GM23338 (cell line): ENCODE measurements around the gene PCBP3. TPM values are rescaled to one million over a fixed set of nuclear protein-coding genes. Genes with fewer than 3 reads are reported as not detected.

ENCODE experiments used
- ATAC-seq: fragments of 200-7000 bp; cut with Tn5 transposase; 3 replicates; pipeline ENCODE4 v1.9.1; 2020
- DNase-seq: peaks from one replicate; pipeline ENCODE4 v3.0.0-alpha.2; 2015; ENCODE audit warnings: low spot score
- H2AFZ ChIP-seq: fragments of 200-600 bp; sonication (generic); 2 replicates; pipeline ENCODE4 v1.8.0; 2016; ENCODE audit warnings: antibody characterized with exemption, mild to moderate bottlenecking, moderate library complexity
- H3F3A ChIP-seq: fragments of 200-600 bp; sonication (generic); replicated peaks from 2 replicates; pipeline ENCODE4 v1.8.0; 2017; ENCODE audit warnings: antibody characterized with exemption, mixed run types, low read depth
- H3K27ac ChIP-seq: fragments of 200-600 bp; sonication (generic); 2 replicates; pipeline ENCODE4 v1.6.1; 2016; ENCODE audit warnings: low read depth
- H3K27me3 ChIP-seq: fragments of 200-600 bp; sonication (generic); 2 replicates; pipeline ENCODE4 v1.8.0; 2016; ENCODE audit warnings: mild to moderate bottlenecking, mixed run types, moderate library complexity; ENCODE audit not compliant: insufficient read depth
- H3K36me3 ChIP-seq: fragments of 200-600 bp; sonication (generic); 2 replicates; pipeline ENCODE4 v1.8.0; 2016; ENCODE audit warnings: mild to moderate bottlenecking; ENCODE audit not compliant: insufficient read depth
- H3K4me1 ChIP-seq: fragments of 200-600 bp; sonication (generic); 2 replicates; pipeline ENCODE4 v1.8.0; 2016; ENCODE audit warnings: mild to moderate bottlenecking, moderate library complexity; ENCODE audit not compliant: insufficient read depth
- H3K4me2 ChIP-seq: fragments of 200-600 bp; sonication (generic); 2 replicates; pipeline ENCODE4 v1.7.1; 2017; ENCODE audit warnings: mixed run types
- H3K4me3 ChIP-seq: fragments of 200-600 bp; sonication (generic); 2 replicates; pipeline ENCODE4 v1.6.1; 2016; ENCODE audit warnings: mixed run types
- H3K79me2 ChIP-seq: fragments of 200-600 bp; sonication (generic); replicated peaks from 2 replicates; pipeline ENCODE4 v1.8.0; 2017; ENCODE audit warnings: mild to moderate bottlenecking; ENCODE audit not compliant: insufficient read depth
- H3K9me2 ChIP-seq: fragments of 200-600 bp; sonication (generic); 2 replicates; pipeline ENCODE4 v1.8.0; 2017; ENCODE audit not compliant: insufficient read depth
- H4K20me1 ChIP-seq: fragments of 200-600 bp; sonication (generic); replicated peaks from 2 replicates; pipeline ENCODE4 v1.8.0; 2017; ENCODE audit warnings: mild to moderate bottlenecking; ENCODE audit not compliant: insufficient read depth
- H3K27ac Mint-ChIP-seq: 2 replicates; pipeline ENCODE4 v1.8.0; 2020; ENCODE audit warnings: inconsistent platforms, mild to moderate bottlenecking, moderate library complexity, mixed read lengths
- H3K27me3 Mint-ChIP-seq: 3 replicates; pipeline ENCODE4 v1.8.0; 2022; ENCODE audit warnings: low read depth, mild to moderate bottlenecking, moderate library complexity, mixed read lengths, inconsistent platforms; ENCODE audit not compliant: insufficient read depth, poor library complexity
- H3K36me3 Mint-ChIP-seq: 3 replicates; pipeline ENCODE4 v1.8.0; 2021; ENCODE audit warnings: low read depth, mild to moderate bottlenecking, inconsistent platforms, moderate library complexity, mixed read lengths
- H3K4me1 Mint-ChIP-seq: 3 replicates; pipeline ENCODE4 v1.8.0; 2020; ENCODE audit warnings: mild to moderate bottlenecking, inconsistent platforms, mixed read lengths
- H3K4me3 Mint-ChIP-seq: 3 replicates; pipeline ENCODE4 v1.8.0; 2021; ENCODE audit warnings: moderate library complexity, mild to moderate bottlenecking, inconsistent platforms, mixed read lengths
- H3K9me3 Mint-ChIP-seq: 3 replicates; pipeline ENCODE4 v1.8.0; 2020; ENCODE audit warnings: moderate library complexity, mild to moderate bottlenecking, inconsistent platforms, mixed read lengths
- ETS1 ChIP-seq: IDR thresholded peaks from 2 replicates; pipeline ENCODE4 v1.6.1; 2016; ENCODE audit warnings: antibody characterized with exemption
- EZH2 ChIP-seq: fragments of 200-600 bp; sonication (generic); IDR thresholded peaks from one replicate; pipeline ENCODE4 v1.8.0; 2017; ENCODE audit warnings: antibody characterized with exemption, mild to moderate bottlenecking, low read depth; ENCODE audit not compliant: unreplicated experiment
- EZH2phosphoT487 ChIP-seq: fragments of 200-600 bp; sonication (generic); IDR thresholded peaks from one replicate; pipeline ENCODE4 v1.8.1; 2018; ENCODE audit warnings: antibody characterized with exemption; ENCODE audit not compliant: unreplicated experiment
- JUNB ChIP-seq: IDR thresholded peaks from one replicate; pipeline ENCODE4 v1.6.1; 2016; ENCODE audit warnings: antibody characterized with exemption; ENCODE audit not compliant: unreplicated experiment
- NANOG ChIP-seq: IDR thresholded peaks from 2 replicates; pipeline ENCODE4 v1.6.1; 2016; ENCODE audit warnings: antibody characterized with exemption, borderline replicate concordance
- POLR2AphosphoS5 ChIP-seq: IDR thresholded peaks from 2 replicates; pipeline ENCODE4 v1.6.1; 2016; ENCODE audit warnings: antibody characterized with exemption, low read depth
- REST ChIP-seq: IDR thresholded peaks from one replicate; pipeline ENCODE4 v1.6.1; 2018; ENCODE audit warnings: antibody characterized with exemption; ENCODE audit not compliant: unreplicated experiment
- ZNF114 ChIP-seq: fragments of 250-450 bp; sonication (Bioruptor Pico); IDR thresholded peaks from 2 replicates; pipeline ENCODE4 v1.5.0; 2020; ENCODE audit warnings: mild to moderate bottlenecking, moderate library complexity
- ZNF331 ChIP-seq: fragments of 250-450 bp; sonication (Bioruptor Pico); IDR thresholded peaks from 2 replicates; pipeline ENCODE4 v1.5.0; 2020; ENCODE audit warnings: low read depth, mild to moderate bottlenecking, moderate library complexity
- ZNF462 ChIP-seq: fragments of 250-450 bp; sonication (Bioruptor Pico); IDR thresholded peaks from 2 replicates; pipeline ENCODE4 v1.5.0; 2020; ENCODE audit warnings: mild to moderate bottlenecking, moderate library complexity
- polyA plus RNA-seq: library from polyadenylated mRNA; unstranded; fragments of >200 nt; fragmentation: Nextera tagmentation; extraction: Ambion mirVana; gene quantifications from 2 replicates; pipeline ENCODE4 v1.2.1, GENCODE V29; 2016
- total RNA-seq: library from RNA; depleted of rRNA; stranded (reverse); fragments of >200 nt; shearing (Covaris generic); gene quantifications from 2 replicates; pipeline ENCODE4 v1.2.3, GENCODE V29; 2014

PCBP3 gene
- total and polyA plus RNA-seq, 2 experiments from 2014 or later = 7.1 to 9.1 TPM

- TF ChIP-seq ZNF462 = no peak
- no peak for TF ChIP-seq EZH2
- no peak for TF ChIP-seq JUNB
Observed at GRCh38 chr21:45875416-45875760, 231.9 kb downstream of the PCBP3 start (continued).

GRCh38 chr21:45875881-45876280 lies 232.4 kb downstream of the PCBP3 start:
- peaks cover 2% of the 10 kb centered on the region; the same call in 1 of the 3 replicates for H3K4me1 Mint-ChIP-seq
- no peak overlapping the region for H3K4me3 ChIP-seq
- H3K4me1 ChIP-seq = no peaks in the 10 kb centered on the region
- H3K36me3 Mint-ChIP-seq = no peaks in the 10 kb centered on the region
- H2AFZ ChIP-seq = no peak overlapping the region
- DNase-seq (no peak), ATAC-seq (no peak)
- peaks cover 5% of the 10 kb centered on the region for H3K27me3 Mint-ChIP-seq
- no peaks in the 10 kb centered on the region for H3F3A ChIP-seq
- no peaks in the 10 kb centered on the region for H3K27me3 ChIP-seq
- no peaks in the 10 kb centered on the region for H3K9me3 Mint-ChIP-seq
- no peak overlapping the region for H3K4me3 Mint-ChIP-seq
- H3K9me2 ChIP-seq = no peaks in the 10 kb centered on the region
- no peak overlapping the region for H3K4me2 ChIP-seq
- no peaks in the 10 kb centered on the region for H3K79me2 ChIP-seq
- no peak overlapping the region for H3K27ac Mint-ChIP-seq
- no peaks in the 10 kb centered on the region for H4K20me1 ChIP-seq
- H3K36me3 ChIP-seq = no peaks in the 10 kb centered on the region
- H3K27ac ChIP-seq = no peak overlapping the region
- TF ChIP-seq EZH2phosphoT487 = no peak
- no peak for TF ChIP-seq REST
- no peak for TF ChIP-seq ZNF331 (CRISPR knock-in tag)
- no peak for TF ChIP-seq POLR2AphosphoS5
- no peak for TF ChIP-seq ZNF114 (CRISPR knock-in tag)
- no peak for TF ChIP-seq NANOG
- TF ChIP-seq ETS1 = no peak
